HG02840 (cell line): ENCODE measurements around the gene AKAP1.
A peak's percentile ranks its signal among the peaks of the same experiment; 100 is the strongest.

Experiments used
- ATAC-seq: cut with Tn5 transposase; IDR thresholded peaks from one replicate; pipeline ENCODE4 v1.9.1; 2021; ENCODE audit warnings: mild to moderate bottlenecking, moderate library complexity, moderate number of reproducible peaks; ENCODE audit not compliant: unreplicated experiment, low FRiP score

AKAP1 gene, protein sequence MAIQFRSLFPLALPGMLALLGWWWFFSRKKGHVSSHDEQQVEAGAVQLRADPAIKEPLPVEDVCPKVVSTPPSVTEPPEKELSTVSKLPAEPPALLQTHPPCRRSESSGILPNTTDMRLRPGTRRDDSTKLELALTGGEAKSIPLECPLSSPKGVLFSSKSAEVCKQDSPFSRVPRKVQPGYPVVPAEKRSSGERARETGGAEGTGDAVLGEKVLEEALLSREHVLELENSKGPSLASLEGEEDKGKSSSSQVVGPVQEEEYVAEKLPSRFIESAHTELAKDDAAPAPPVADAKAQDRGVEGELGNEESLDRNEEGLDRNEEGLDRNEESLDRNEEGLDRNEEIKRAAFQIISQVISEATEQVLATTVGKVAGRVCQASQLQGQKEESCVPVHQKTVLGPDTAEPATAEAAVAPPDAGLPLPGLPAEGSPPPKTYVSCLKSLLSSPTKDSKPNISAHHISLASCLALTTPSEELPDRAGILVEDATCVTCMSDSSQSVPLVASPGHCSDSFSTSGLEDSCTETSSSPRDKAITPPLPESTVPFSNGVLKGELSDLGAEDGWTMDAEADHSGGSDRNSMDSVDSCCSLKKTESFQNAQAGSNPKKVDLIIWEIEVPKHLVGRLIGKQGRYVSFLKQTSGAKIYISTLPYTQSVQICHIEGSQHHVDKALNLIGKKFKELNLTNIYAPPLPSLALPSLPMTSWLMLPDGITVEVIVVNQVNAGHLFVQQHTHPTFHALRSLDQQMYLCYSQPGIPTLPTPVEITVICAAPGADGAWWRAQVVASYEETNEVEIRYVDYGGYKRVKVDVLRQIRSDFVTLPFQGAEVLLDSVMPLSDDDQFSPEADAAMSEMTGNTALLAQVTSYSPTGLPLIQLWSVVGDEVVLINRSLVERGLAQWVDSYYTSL

DNA sequence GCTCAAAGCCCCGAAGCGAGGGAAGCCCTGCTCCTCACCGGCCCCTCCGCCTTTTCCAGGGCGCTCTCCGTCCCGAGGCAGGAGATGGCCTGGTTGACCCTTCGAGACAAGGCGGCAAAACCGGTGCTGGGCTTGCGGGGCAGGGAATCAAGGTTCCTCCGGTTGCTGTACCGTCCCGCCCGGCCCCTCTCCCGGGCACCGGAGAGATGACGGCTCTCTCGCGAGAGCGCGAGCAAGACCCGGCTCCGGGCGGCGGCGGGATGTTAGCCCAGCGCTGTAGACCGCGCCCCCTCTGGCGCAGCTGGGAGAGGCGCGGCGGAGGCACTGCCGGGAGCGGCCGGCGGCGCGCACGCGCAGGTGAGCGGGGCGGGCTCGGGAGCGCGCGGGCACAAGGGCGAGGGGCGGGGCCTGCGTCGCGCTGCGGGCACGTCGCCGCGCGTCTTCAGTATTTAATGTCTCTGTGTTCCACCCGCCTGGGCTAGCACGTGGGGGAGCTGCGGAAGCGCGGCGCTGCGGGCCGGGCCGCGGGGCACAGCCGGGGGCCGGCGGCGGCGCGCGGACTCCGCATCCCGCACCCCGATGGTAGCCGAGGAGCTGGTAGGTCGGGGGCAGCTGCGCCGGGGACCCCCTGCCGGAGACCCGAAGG lies at the start of gene AKAP1:
Gene AKAP1 (plus strand): TSS at position 445 of the 646 bp plus-strand sequence. CDS start 20,219 bp downstream, outside the sequence.
- peak; percentile 82 for ATAC-seq

GRCh38 chr17:57035971-57036481 lies 49.0 kb upstream of the AKAP1 start:
- no peak for ATAC-seq

DNA sequence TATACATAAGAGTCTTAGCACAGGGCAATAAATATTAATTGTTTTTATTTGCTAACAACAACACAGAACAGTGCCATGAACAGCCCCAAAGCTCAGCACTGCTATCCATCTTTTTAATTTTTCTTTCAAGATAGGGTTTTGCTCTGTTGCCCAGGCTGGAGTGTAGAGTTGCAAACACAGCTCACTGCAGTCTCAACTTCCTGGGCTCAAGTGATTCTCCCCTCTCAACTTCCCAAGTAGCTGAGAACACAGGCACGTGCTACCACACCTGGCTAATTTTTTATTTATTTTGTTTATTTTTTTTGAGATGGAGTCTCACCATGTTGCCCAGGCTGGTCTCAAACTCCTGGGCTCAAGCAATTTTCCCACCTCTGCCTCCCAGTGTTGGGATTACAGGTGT lies 47.6 kb upstream of the AKAP1 start:
- no peak for ATAC-seq

DNA sequence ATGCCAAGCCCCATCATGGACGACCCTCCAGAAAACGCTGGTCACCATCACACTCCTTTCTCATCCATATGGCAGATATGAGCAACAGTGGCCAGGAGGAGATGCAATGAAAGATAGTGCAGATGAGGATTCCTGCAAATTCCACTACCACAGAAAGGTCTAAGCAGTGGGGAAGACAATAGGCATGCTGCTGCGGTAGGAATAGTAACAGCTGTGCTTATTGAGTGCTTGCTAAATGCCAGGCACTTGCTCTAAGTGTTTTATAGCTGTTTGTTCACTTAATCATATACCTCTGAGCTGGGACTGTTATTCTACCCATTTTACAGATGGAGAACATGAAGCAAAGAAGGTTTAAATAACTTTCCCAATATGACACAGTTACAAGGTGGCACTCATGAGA lies 46.6 kb upstream of the AKAP1 start:
- no peak for ATAC-seq

- no peak for ATAC-seq
Measured at GRCh38 chr17:57040571-57040970, 44.5 kb upstream of the AKAP1 start.

GRCh38 chr17:57043276-57043675 lies 41.8 kb upstream of the AKAP1 start:
- ATAC-seq, result no peak

DNA sequence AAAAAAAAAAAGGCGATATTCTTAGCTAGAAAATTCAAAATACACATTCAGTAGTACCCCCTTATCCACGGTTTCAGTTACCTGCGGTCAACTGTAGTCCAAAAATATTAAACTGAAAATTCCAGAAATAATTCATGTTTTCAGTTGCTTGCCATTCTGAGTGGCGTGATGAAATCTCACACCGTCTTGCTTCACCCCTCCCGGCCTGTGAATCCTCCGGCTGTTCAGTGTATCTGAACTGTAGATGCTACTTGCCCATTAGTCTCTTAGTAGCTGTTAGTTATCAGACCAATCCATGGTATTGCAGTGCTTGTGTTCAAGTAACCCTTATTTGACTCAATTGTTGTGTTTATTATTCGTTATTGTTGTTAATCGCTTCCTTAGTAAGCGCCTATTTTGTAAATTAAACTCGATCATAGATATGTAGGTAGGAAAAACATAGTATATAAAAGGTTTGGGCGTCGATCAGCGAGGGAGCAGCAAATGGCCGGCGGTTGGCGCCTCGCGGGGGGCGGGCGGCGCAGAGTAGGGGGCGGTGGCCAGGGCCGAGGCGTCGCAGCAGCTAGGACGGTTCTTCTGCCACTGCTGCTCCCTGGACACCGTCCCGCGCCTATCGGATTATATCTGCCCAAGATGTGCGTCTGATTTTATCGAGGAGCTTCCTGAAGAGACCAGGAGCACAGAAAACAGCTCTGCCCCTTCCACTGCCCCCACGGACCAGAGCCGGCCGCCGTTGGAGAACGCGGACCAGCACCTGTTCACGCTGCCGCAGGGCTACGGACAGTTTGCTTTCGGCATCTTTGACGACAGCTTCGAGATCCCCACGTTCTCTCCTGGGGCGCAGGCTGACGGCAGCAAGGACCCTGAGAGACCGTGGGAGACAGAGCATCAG lies 39.8 kb upstream of the AKAP1 start:
- no peak for ATAC-seq

- no peak for ATAC-seq
Measured at GRCh38 chr17:57045868-57046704, 39.0 kb upstream of the AKAP1 start.

DNA sequence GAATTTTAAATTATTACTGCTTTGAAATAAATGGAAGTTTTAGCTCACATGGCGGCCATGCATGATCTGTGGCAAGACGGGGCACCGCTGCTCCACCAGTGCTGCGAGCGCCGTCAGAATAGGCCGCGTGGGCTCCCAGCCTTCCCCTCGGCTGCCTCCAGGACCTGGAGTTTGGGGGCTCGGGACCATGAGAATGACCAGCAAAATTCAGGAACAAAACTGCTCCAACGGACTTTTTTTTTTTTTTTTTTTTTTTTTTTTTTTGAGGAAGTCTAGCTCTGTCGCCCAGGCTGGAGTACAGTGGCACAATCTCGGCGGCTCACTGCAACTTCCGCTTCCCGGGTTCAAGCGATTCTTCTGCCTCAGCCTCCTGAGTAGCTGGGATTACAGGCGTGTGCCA lies 38.3 kb upstream of the AKAP1 start:
- no peak for ATAC-seq

DNA sequence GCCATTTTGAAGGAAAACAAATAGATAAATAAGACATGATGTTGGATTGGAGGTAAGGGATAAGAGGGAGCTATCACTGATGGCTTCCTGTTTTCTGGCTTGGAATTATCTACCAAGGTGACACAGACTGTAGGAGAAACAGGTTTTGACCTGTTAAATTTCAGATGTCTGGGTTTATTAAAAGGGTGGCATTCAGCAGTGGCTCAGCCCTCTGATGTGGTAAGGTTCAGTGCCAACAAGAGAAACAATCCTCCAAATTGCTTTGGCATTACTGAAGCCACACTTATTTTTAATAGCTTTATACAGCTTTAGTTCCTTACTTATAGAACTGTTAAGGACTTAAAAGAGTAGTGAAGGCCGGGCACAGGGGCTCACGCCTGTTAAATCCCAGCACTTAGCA lies 37.0 kb upstream of the AKAP1 start:
- no peak for ATAC-seq

- ATAC-seq, result no peak
Measured at GRCh38 chr17:57050306-57050705, 34.7 kb upstream of the AKAP1 start.

- no peak for ATAC-seq
Measured at GRCh38 chr17:57051886-57052361, 33.1 kb upstream of the AKAP1 start.

- ATAC-seq, result no peak
Measured at GRCh38 chr17:57062865-57063264, 22.2 kb upstream of the AKAP1 start.

- ATAC-seq, result no peak
Measured at GRCh38 chr17:57067162-57067561, 17.9 kb upstream of the AKAP1 start.

DNA sequence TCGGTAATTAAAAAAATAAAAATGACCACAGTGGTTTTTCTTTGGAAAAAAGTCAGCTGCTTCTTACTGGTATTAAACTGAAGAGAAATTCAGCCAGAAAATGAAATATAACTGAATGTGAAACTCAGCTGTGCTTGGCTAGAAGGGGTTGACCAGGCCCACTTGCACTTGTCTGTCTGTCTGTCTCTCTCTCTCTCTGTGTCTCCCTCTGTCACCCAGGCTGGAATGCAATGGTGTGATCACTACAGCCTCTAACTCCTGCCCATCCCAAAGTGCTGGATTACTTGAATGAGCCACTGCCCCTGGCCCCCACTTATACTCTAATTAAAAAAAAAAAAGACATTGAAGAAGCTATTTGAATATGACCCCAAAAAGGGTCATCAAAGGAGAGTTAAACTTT lies 17.3 kb upstream of the AKAP1 start:
- no peak for ATAC-seq

GRCh38 chr17:57068222-57068658 lies 16.8 kb upstream of the AKAP1 start:
- ATAC-seq, result no peak

DNA sequence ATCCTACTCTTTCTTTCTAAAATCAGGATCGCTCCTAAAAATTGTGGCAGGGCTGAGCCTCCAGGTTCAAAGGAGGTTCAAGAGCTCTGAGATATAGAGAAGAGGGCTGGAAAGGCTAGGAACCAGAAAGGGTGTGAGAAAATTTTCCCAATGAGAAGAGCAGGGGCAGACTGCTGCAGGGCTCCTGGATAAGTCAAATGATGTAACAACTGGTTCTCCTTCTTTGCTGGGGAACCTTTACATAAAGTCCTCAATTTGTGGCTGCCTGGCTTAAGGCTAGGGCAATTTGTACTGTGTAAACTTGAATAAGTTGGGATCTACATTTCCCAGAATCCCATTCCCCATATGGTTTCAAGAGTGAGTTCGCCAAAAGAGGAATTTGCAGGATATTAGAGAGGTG lies 16.3 kb upstream of the AKAP1 start:
- ATAC-seq, result no peak

DNA sequence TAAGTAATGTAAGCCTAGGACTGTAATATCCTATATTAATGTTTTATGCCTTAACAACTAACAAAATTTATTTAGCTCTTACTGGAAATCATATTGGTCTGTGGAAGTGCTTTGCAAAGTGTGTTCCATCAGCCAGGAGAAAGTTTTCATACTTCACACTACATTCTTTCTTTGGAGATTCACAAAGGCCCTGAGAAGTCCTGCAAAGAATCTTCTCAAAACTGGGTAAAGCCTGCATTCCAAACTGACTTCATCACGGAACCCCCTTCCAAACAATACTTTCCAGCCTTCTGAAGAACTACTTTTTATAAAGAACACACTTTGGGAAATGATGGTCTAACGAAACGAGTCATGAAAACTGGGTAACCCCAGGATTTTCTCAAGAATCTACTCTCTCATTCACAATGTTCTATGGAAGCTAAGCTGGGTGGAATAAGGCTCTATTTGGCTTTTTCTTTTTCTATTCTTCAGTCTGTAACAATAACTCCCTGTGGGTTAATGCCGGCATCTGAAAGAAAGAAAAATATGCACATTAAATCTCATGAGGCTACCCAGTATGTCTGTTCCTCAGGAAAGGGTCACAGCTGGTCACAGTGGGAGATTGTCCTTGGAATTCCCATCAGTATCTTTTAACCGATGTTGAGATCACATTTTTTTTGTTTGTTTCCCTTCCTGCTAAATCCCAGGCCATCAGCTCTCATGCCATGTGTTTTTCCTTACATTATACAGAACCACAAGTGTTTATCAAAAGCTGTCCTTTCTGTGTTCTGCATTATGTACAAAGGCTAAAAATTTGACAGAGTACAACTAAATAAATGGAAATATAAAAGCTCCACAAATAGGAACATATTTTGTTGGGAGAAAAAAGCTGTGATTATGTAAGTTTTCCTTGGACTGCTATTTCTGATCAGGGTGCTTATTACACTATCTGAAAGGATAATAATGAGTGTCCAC lies 12.8 kb upstream of the AKAP1 start:
- no peak for ATAC-seq
